ENCODE data around the gene TOLLIP.

DNA sequence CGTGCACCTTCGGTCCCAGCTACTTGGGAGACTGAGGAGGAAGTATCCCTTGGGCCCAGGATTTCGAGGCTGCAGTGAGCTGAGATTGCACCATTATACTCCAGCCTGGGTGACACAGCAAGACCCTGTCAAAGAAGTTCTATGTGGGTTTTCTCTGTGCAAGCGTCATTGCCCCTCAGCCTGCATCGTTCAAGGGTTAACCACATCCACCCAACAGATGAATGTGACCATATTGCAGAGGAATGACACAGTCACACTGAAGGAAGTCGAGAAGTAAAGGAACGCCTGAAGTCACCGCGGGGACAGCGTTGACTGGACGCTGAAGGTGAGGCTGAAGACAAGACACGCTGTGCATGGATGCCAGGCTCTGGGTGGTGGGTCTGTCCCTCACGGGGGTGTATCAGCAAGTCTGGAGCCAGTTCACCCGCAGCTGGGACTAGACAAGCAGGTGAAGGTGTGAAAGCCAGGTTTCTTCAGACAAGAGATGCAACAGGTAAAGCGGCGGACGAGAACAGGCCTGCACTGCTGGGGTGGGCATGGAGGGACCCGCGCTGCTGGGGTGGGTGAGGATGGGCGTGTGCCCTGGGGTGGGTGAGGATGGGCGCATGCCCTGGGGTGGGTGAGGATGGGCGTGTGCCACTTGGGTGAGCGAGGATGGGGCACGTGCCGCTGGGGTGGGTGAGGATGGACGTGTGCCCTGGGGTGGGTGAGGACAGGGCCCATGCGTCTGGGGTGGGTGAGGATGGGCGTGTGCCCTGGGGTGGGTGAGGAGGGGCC lies 36.5 kb upstream of the TOLLIP start:
- TF ChIP-seq, protein P1, sequence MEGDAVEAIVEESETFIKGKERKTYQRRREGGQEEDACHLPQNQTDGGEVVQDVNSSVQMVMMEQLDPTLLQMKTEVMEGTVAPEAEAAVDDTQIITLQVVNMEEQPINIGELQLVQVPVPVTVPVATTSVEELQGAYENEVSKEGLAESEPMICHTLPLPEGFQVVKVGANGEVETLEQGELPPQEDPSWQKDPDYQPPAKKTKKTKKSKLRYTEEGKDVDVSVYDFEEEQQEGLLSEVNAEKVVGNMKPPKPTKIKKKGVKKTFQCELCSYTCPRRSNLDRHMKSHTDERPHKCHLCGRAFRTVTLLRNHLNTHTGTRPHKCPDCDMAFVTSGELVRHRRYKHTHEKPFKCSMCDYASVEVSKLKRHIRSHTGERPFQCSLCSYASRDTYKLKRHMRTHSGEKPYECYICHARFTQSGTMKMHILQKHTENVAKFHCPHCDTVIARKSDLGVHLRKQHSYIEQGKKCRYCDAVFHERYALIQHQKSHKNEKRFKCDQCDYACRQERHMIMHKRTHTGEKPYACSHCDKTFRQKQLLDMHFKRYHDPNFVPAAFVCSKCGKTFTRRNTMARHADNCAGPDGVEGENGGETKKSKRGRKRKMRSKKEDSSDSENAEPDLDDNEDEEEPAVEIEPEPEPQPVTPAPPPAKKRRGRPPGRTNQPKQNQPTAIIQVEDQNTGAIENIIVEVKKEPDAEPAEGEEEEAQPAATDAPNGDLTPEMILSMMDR (IDR thresholded peaks at IDR 0.05; ENCODE audit: low read depth, low read length) = no peak
- TF ChIP-seq, protein P2, sequence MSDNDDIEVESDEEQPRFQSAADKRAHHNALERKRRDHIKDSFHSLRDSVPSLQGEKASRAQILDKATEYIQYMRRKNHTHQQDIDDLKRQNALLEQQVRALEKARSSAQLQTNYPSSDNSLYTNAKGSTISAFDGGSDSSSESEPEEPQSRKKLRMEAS (IDR thresholded peaks at IDR 0.05; ENCODE audit: low read depth, low read length) = no peak
